H1 (cell line): ENCODE data around the gene HEXIM1. TPM values are rescaled to one million over a fixed set of nuclear protein-coding genes. Genes with fewer than 3 reads are reported as not detected.

Source experiments
- BACH1 ChIP-seq: IDR thresholded peaks from 2 replicates; pipeline ENCODE4 v1.6.1; 2012; ENCODE audit warnings: low read length, improper control_type of control experiment
- EZH2 ChIP-seq: fragments of 200-600 bp; sonication (generic); IDR thresholded peaks from 2 replicates; pipeline ENCODE4 v1.7.1; 2012; ENCODE audit warnings: low read depth, mild to moderate bottlenecking, moderate library complexity, low read length, inconsistent platforms; ENCODE audit not compliant: severe bottlenecking
- KDM4A ChIP-seq: IDR thresholded peaks from one replicate; pipeline ENCODE4 v1.7.1; 2012; ENCODE audit warnings: low read depth, mild to moderate bottlenecking, moderate library complexity, low read length, inconsistent platforms; ENCODE audit not compliant: severe bottlenecking
- SIRT6 ChIP-seq: IDR thresholded peaks from one replicate; pipeline ENCODE4 v1.7.1; 2012; ENCODE audit warnings: low read length, inconsistent platforms
- polyA plus RNA-seq, 7 experiments: library from polyadenylated mRNA; depleted of rRNA in 3 of 7; stranded (reverse) in 5 of 7; unstranded in 2 of 7; fragments of >200 nt in 5 of 7; fragments of 200-250 nt in 2 of 7; gene quantifications; 1 replicate in 5 of 7; 2 replicates in 1 of 7; 4 replicates in 1 of 7; pipeline versions ENCODE4 v1.2.1 to v1.2.3, GENCODE V29; 2011 to 2013; ENCODE audit warnings: missing spikeins in 2 of 7, mixed read lengths in 2 of 7
- total RNA-seq: library from RNA; stranded (reverse); fragmentation: NEBNext Ultra II Directional; extraction: Animal tissue kit (Norgen Biotek cat#: 25700); gene quantifications from 2 replicates; pipeline ENCODE4 v1.2.1, GENCODE V29; 2021
- TF ChIP-seq, protein P1 (sequence below), 3 experiments: IDR thresholded peaks; 1 replicate in 2 of 3; 2 replicates in 1 of 3; pipeline versions ENCODE4 v1.5.1 to v1.6.1; 2011; ENCODE audit warnings: low read length in 3 of 3, mild to moderate bottlenecking in 3 of 3, inconsistent platforms in 2 of 3, low read depth in 1 of 3, moderate library complexity in 1 of 3; ENCODE audit not compliant: insufficient read depth in 1 of 3; ENCODE audit errors: control extremely low read depth in 1 of 3

HEXIM1 gene
- total and polyA plus RNA-seq, 2 of the 8 experiments (the other 6 are each of a cell fraction or from before 2014, with no cell fraction given): 9.1 to 38.3 TPM

DNA sequence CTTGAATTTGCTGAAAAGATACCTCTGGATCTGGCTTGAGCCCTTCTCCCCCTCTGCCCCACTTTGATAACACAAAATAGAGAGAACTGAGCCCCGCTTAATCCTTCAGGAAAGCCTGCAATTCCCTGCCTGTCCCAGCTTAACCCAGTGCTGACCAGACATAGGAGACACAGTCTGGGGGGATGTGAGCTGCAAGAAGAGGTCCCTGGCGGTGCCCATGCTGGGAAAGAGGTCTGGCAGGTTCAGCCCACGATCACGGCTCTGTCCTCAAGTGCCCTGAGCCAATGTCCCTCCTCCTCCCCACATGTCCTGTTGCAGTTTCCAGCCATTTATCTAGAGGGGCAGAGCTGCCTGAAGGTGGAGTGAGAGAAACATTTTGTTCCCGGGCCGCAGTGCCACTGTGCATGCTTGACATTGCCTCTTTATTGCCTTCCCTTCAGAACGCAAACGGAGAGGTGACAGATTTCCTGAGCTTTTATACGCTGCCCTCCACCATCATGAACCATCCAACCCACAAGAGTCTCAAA is 44.9 kb upstream of the HEXIM1 start (continued):
- TF ChIP-seq, protein P1, sequence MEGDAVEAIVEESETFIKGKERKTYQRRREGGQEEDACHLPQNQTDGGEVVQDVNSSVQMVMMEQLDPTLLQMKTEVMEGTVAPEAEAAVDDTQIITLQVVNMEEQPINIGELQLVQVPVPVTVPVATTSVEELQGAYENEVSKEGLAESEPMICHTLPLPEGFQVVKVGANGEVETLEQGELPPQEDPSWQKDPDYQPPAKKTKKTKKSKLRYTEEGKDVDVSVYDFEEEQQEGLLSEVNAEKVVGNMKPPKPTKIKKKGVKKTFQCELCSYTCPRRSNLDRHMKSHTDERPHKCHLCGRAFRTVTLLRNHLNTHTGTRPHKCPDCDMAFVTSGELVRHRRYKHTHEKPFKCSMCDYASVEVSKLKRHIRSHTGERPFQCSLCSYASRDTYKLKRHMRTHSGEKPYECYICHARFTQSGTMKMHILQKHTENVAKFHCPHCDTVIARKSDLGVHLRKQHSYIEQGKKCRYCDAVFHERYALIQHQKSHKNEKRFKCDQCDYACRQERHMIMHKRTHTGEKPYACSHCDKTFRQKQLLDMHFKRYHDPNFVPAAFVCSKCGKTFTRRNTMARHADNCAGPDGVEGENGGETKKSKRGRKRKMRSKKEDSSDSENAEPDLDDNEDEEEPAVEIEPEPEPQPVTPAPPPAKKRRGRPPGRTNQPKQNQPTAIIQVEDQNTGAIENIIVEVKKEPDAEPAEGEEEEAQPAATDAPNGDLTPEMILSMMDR (IDR thresholded peaks at IDR 0.05; ENCODE audit: control extremely low read depth in 1 of 3, insufficient read depth in 1 of 3, low read depth in 1 of 3, low read length in 3 of 3): no peak
- TF ChIP-seq EZH2: no peak
- no peak for TF ChIP-seq KDM4A
- TF ChIP-seq BACH1: no peak
- no peak for TF ChIP-seq SIRT6
- TF ChIP-seq, all 59 proteins: peak for 0
